ENCODE data around the gene MBOAT1.

DNA sequence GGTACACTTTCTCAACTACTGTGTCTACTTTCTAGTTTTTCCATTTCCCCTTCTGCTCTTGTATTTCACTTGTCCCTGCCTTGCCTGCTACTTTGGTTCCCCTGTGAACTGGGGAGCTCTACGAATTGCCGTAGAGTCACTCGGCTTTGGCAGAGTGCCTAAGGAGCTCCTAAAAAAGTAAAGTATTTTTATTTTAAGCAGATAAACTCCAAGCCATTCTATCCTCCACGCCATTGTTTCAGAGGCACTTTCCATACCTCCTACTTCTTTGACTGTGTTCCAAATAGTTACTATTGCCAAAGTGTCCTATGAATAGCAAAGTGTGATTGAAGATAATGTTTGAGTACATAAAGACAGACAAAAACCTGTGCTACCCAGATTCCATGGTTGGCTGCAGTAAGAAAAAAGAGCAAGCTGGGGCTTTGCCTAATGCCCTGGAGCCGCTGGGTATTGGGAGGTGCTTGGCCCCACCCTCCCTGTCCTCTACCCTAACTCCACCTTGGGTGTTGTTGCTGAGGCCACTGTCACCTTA is 5.1 kb upstream of the MBOAT1 start:
- TF ChIP-seq, protein P1, sequence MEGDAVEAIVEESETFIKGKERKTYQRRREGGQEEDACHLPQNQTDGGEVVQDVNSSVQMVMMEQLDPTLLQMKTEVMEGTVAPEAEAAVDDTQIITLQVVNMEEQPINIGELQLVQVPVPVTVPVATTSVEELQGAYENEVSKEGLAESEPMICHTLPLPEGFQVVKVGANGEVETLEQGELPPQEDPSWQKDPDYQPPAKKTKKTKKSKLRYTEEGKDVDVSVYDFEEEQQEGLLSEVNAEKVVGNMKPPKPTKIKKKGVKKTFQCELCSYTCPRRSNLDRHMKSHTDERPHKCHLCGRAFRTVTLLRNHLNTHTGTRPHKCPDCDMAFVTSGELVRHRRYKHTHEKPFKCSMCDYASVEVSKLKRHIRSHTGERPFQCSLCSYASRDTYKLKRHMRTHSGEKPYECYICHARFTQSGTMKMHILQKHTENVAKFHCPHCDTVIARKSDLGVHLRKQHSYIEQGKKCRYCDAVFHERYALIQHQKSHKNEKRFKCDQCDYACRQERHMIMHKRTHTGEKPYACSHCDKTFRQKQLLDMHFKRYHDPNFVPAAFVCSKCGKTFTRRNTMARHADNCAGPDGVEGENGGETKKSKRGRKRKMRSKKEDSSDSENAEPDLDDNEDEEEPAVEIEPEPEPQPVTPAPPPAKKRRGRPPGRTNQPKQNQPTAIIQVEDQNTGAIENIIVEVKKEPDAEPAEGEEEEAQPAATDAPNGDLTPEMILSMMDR (IDR thresholded peaks at IDR 0.05 in 8 of 11, conservative IDR thresholded peaks at IDR 0.05 in 3 of 11): no peak
- no peak for TF ChIP-seq POLR2A (IDR thresholded peaks at IDR 0.05)
